ENCODE data around the gene LATS2.

The LATS2 gene

DNA sequence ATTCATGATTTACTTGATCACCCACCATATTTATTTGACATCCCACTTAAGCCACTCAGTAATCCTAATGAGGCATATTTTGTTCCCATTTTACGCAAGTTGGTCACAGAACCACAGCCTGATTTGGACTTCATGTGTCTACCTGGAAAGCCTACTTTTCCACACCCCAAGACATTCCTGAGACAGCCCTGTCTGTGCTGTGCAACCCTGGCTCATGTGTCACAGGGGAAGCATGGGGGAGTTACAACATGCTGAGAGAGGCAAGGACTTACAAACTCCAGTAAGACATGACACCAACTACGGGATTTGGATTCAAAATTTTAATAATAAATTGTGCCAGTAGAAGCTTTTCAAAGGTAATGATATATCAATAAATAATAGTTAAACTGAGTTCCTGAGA, 88.7 kb downstream of the LATS2 start:
- H4K20me1 ChIP-seq (ENCODE audit: insufficient read depth, low read length), result no peaks in the 10 kb centered on the region
- TF ChIP-seq EZH2 (IDR thresholded peaks at IDR 0.05; ENCODE audit: borderline replicate concordance, low read depth, low read length, severe bottlenecking), result no peak
- TF ChIP-seq, protein P1, sequence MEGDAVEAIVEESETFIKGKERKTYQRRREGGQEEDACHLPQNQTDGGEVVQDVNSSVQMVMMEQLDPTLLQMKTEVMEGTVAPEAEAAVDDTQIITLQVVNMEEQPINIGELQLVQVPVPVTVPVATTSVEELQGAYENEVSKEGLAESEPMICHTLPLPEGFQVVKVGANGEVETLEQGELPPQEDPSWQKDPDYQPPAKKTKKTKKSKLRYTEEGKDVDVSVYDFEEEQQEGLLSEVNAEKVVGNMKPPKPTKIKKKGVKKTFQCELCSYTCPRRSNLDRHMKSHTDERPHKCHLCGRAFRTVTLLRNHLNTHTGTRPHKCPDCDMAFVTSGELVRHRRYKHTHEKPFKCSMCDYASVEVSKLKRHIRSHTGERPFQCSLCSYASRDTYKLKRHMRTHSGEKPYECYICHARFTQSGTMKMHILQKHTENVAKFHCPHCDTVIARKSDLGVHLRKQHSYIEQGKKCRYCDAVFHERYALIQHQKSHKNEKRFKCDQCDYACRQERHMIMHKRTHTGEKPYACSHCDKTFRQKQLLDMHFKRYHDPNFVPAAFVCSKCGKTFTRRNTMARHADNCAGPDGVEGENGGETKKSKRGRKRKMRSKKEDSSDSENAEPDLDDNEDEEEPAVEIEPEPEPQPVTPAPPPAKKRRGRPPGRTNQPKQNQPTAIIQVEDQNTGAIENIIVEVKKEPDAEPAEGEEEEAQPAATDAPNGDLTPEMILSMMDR (IDR thresholded peaks at IDR 0.05; ENCODE audit: borderline replicate concordance, extremely low read depth, low read length, poor library complexity, severe bottlenecking), result no peak
- H2AFZ ChIP-seq (ENCODE audit: low read depth, low read length), result no peak overlapping the region
- no peak overlapping the region for H3K4me3 ChIP-seq (ENCODE audit: low read depth in 1 of 2, low read length in 2 of 2)
- H3K9me3 ChIP-seq (ENCODE audit: insufficient read depth, low read length, severe bottlenecking), result no peaks in the 10 kb centered on the region
- H3K4me2 ChIP-seq (ENCODE audit: insufficient read depth, low read length), result no peak overlapping the region
- no peak for DNase-seq
- H3K79me2 ChIP-seq (ENCODE audit: insufficient read depth, low read length), result no peaks in the 10 kb centered on the region
- H3K9ac ChIP-seq (ENCODE audit: low read depth, low read length), result no peak overlapping the region
- H3K36me3 ChIP-seq (ENCODE audit: insufficient read depth, low read length), result no peaks in the 10 kb centered on the region
- no peak overlapping the region for H3K27ac ChIP-seq (ENCODE audit: low read length)
- no peak for ATAC-seq (ENCODE audit: insufficient read depth, low read depth)
- H3K27me3 ChIP-seq (ENCODE audit: insufficient read depth, low read length, poor library complexity), result no peaks in the 10 kb centered on the region
- H3K4me1 ChIP-seq (ENCODE audit: insufficient read depth, low read length), result no peaks in the 10 kb centered on the region

DNA sequence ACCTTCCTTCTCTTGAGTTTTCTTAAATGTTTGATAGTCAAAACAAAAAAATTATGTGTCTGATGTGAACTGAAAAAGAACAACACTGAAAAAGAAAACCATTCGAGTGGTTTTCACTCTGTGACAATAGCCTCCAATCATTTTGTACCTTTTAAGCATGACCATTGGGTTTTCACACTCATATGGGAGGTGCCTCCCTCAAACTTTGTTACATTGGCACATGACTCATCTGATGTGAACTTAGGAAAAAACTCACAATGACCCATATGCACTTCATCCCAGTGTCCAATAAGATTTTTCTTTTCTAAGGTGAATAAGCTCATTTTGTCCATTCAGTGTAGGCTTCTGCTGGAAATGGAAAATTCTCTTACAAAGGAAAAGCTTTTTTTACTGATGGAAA, 92.2 kb downstream of the LATS2 start:
- no peak overlapping the region for H3K4me3 ChIP-seq (ENCODE audit: low read depth in 1 of 2, low read length in 2 of 2)
- ATAC-seq (ENCODE audit: insufficient read depth, low read depth), result no peak
- no peaks in the 10 kb centered on the region for H3K79me2 ChIP-seq (ENCODE audit: insufficient read depth, low read length)
- TF ChIP-seq EZH2 (IDR thresholded peaks at IDR 0.05; ENCODE audit: borderline replicate concordance, low read depth, low read length, severe bottlenecking), result no peak
- TF ChIP-seq, protein P1 (IDR thresholded peaks at IDR 0.05; ENCODE audit: borderline replicate concordance, extremely low read depth, low read length, poor library complexity, severe bottlenecking), result no peak
- no peaks in the 10 kb centered on the region for H4K20me1 ChIP-seq (ENCODE audit: insufficient read depth, low read length)
- DNase-seq, result no peak
- H3K4me1 ChIP-seq (ENCODE audit: insufficient read depth, low read length), result no peaks in the 10 kb centered on the region
- no peaks in the 10 kb centered on the region for H3K9me3 ChIP-seq (ENCODE audit: insufficient read depth, low read length, severe bottlenecking)
- H3K4me2 ChIP-seq (ENCODE audit: insufficient read depth, low read length), result no peak overlapping the region
- H3K36me3 ChIP-seq (ENCODE audit: insufficient read depth, low read length), result no peaks in the 10 kb centered on the region
- H2AFZ ChIP-seq (ENCODE audit: low read depth, low read length), result no peak overlapping the region
- H3K27ac ChIP-seq (ENCODE audit: low read length), result no peak overlapping the region
- peaks cover 2% of the 10 kb centered on the region for H3K27me3 ChIP-seq (ENCODE audit: insufficient read depth, low read length, poor library complexity)
- no peak overlapping the region for H3K9ac ChIP-seq (ENCODE audit: low read depth, low read length)

DNA sequence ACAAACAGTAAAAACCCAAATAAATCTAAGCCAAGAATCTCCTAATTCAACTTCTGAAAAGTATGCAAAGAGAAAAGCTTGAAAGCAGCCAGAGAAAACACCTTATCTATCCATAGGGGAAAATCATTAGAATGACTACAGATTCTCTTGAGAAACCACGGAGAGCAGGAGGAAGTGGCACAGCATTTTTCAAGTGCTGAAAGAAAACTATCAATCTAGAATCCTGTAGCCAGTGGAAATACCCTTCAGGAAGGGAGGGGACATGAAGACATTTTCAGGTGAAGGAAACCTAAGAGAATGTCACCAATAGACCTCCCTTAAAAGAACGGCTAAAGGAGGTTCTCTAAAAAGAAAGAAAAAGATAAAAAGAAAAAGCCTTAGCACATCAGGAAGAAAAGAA, 92.6 kb downstream of the LATS2 start:
- Histone ChIP-seq H3K27me3 (ENCODE audit: insufficient read depth, low read length, poor library complexity) (peaks cover 3% of the 10 kb centered on the region), H2AFZ (ENCODE audit: low read depth, low read length) (no peak overlapping the region), H3K9ac (ENCODE audit: low read depth, low read length) (no peak overlapping the region), H3K9me3 (ENCODE audit: insufficient read depth, low read length, severe bottlenecking) (no peaks in the 10 kb centered on the region), H3K4me1 (ENCODE audit: insufficient read depth, low read length) (no peaks in the 10 kb centered on the region), H3K36me3 (ENCODE audit: insufficient read depth, low read length) (no peaks in the 10 kb centered on the region), H3K27ac (ENCODE audit: low read length) (no peak overlapping the region), H3K4me3 (ENCODE audit: low read depth in 1 of 2, low read length in 2 of 2) (no peak overlapping the region), H3K4me2 (ENCODE audit: insufficient read depth, low read length) (no peak overlapping the region), H3K79me2 (ENCODE audit: insufficient read depth, low read length) (no peaks in the 10 kb centered on the region), H4K20me1 (ENCODE audit: insufficient read depth, low read length) (no peaks in the 10 kb centered on the region)
- TF ChIP-seq, protein P1 (IDR thresholded peaks at IDR 0.05; ENCODE audit: borderline replicate concordance, extremely low read depth, low read length, poor library complexity, severe bottlenecking), result no peak
- TF ChIP-seq EZH2 (IDR thresholded peaks at IDR 0.05; ENCODE audit: borderline replicate concordance, low read depth, low read length, severe bottlenecking), result no peak
- no peak for DNase-seq
- no peak for ATAC-seq (ENCODE audit: insufficient read depth, low read depth)

DNA sequence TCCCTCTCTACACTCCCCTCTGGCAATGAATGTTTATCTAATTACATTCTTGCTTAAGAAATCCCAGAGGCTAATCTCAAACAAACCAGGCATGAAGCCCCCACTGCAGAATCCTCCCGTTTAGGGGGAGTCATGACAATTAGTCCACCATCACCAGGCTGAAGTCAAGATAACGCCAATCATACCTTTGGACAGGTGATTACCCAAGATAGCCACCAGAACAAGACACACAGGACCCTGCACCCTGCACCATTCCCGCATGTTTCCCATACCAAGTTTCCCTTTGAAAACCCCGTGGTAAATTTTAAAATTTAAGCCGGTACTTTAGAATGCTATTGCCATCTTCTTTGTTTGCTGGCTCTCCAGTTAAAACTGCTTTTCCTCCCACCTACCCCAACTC, 94.0 kb downstream of the LATS2 start:
- Histone ChIP-seq H3K9me3 (ENCODE audit: insufficient read depth, low read length, severe bottlenecking) (no peaks in the 10 kb centered on the region), H3K4me3 (ENCODE audit: low read depth in 1 of 2, low read length in 2 of 2) (no peak overlapping the region), H3K36me3 (ENCODE audit: insufficient read depth, low read length) (no peaks in the 10 kb centered on the region), H2AFZ (ENCODE audit: low read depth, low read length) (no peak overlapping the region), H4K20me1 (ENCODE audit: insufficient read depth, low read length) (no peaks in the 10 kb centered on the region), H3K9ac (ENCODE audit: low read depth, low read length) (no peak overlapping the region), H3K4me2 (ENCODE audit: insufficient read depth, low read length) (no peak overlapping the region), H3K4me1 (ENCODE audit: insufficient read depth, low read length) (no peaks in the 10 kb centered on the region), H3K27ac (ENCODE audit: low read length) (no peak overlapping the region), H3K79me2 (ENCODE audit: insufficient read depth, low read length) (no peaks in the 10 kb centered on the region), H3K27me3 (ENCODE audit: insufficient read depth, low read length, poor library complexity) (peaks cover 3% of the 10 kb centered on the region)
- TF ChIP-seq, protein P1 (IDR thresholded peaks at IDR 0.05; ENCODE audit: borderline replicate concordance, extremely low read depth, low read length, poor library complexity, severe bottlenecking), result no peak
- TF ChIP-seq EZH2 (IDR thresholded peaks at IDR 0.05; ENCODE audit: borderline replicate concordance, low read depth, low read length, severe bottlenecking), result no peak
- ATAC-seq (ENCODE audit: insufficient read depth, low read depth) (no peak), DNase-seq (no peak)

All from DND-41 (cell line).